Neural progenitor cell (in vitro differentiated cells): ENCODE data around the gene LHX4. TPM values are rescaled to one million over a fixed set of nuclear protein-coding genes. Genes with fewer than 3 reads are reported as not detected.

Experiments
- DNase-seq: peaks from one replicate; pipeline ENCODE4 v3.0.0-alpha.2; 2016; ENCODE audit warnings: low spot score
- H2AFZ ChIP-seq: fragments of 200-600 bp; sonication (generic); replicated peaks from 2 replicates; pipeline ENCODE4 v1.6.1; 2016; ENCODE audit warnings: antibody characterized with exemption
- H3F3A ChIP-seq: fragments of 200-600 bp; sonication (generic); 2 replicates; pipeline ENCODE4 v1.6.1; 2016; ENCODE audit warnings: antibody characterized with exemption, low read depth
- H3K27ac ChIP-seq: fragments of 200-600 bp; sonication (generic); 2 replicates; pipeline ENCODE4 v1.5.1; 2016; ENCODE audit warnings: mild to moderate bottlenecking
- H3K27me3 ChIP-seq: fragments of 200-600 bp; sonication (generic); 2 replicates; pipeline ENCODE4 v1.6.1; 2016; ENCODE audit warnings: mild to moderate bottlenecking, moderate library complexity
- H3K36me3 ChIP-seq: fragments of 200-600 bp; sonication (generic); 2 replicates; pipeline ENCODE4 v1.5.1; 2016
- H3K4me1 ChIP-seq: fragments of 200-600 bp; sonication (generic); 2 replicates; pipeline ENCODE4 v1.6.1; 2016; ENCODE audit warnings: mixed run types
- H3K4me2 ChIP-seq: fragments of 200-600 bp; sonication (generic); 2 replicates; pipeline ENCODE4 v1.6.1; 2016
- H3K4me3 ChIP-seq: fragments of 200-600 bp; sonication (generic); 2 replicates; pipeline ENCODE4 v1.5.1; 2016
- H3K79me2 ChIP-seq: fragments of 200-600 bp; sonication (generic); 2 replicates; pipeline ENCODE4 v1.6.1; 2016; ENCODE audit warnings: low read depth
- H3K9ac ChIP-seq: fragments of 200-600 bp; sonication (generic); 2 replicates; pipeline ENCODE4 v1.6.1; 2016
- H3K9me3 ChIP-seq: fragments of 200-600 bp; sonication (generic); 2 replicates; pipeline ENCODE4 v1.5.1; 2016; ENCODE audit warnings: low read depth
- H4K20me1 ChIP-seq: fragments of 200-600 bp; sonication (generic); 2 replicates; pipeline ENCODE4 v1.6.1; 2016; ENCODE audit warnings: low read depth
- H3K27ac Mint-ChIP-seq: 3 replicates; pipeline ENCODE4 v1.8.0; 2021; ENCODE audit warnings: mixed read lengths
- H3K27me3 Mint-ChIP-seq: 2 replicates; pipeline ENCODE4 v1.8.0; 2022; ENCODE audit warnings: low read depth, mild to moderate bottlenecking, inconsistent platforms, moderate library complexity, mixed read lengths; ENCODE audit not compliant: insufficient read depth
- H3K36me3 Mint-ChIP-seq: 3 replicates; pipeline ENCODE4 v1.8.0; 2021; ENCODE audit warnings: mixed read lengths
- H3K4me1 Mint-ChIP-seq: 3 replicates; pipeline ENCODE4 v1.8.0; 2021; ENCODE audit warnings: mixed read lengths
- H3K4me3 Mint-ChIP-seq: 3 replicates; pipeline ENCODE4 v1.8.0; 2021; ENCODE audit warnings: mild to moderate bottlenecking, moderate library complexity, mixed read lengths
- H3K9me3 Mint-ChIP-seq: 3 replicates; pipeline ENCODE4 v1.8.0; 2020; ENCODE audit warnings: mixed read lengths
- CTCF ChIP-seq: fragments of 200-600 bp; sonication (generic); IDR thresholded peaks from 2 replicates; pipeline ENCODE4 v1.5.1; 2017; ENCODE audit warnings: antibody characterized with exemption, mild to moderate bottlenecking
- EZH2 ChIP-seq: fragments of 200-600 bp; sonication (generic); IDR thresholded peaks from 2 replicates; pipeline ENCODE4 v1.6.1; 2017; ENCODE audit warnings: antibody characterized with exemption, mild to moderate bottlenecking, moderate library complexity
- EZH2phosphoT487 ChIP-seq: fragments of 200-600 bp; sonication (generic); IDR thresholded peaks from 2 replicates; pipeline ENCODE4 v1.6.1; 2017; ENCODE audit warnings: antibody characterized with exemption
- total RNA-seq: library from RNA; depleted of rRNA; stranded (reverse); fragments of >200 nt; gene quantifications from 2 replicates; pipeline ENCODE4 v1.2.3, GENCODE V29; 2015; ENCODE audit warnings: low replicate concordance

LHX4 gene
- total RNA-seq, 1 donor from 2014 or later = not detected

- Mint-ChIP-seq H3K4me3 (no peak overlapping the region), H3K27me3 (no peaks in the 10 kb centered on the region), H3K4me1 (no peaks in the 10 kb centered on the region), H3K9me3 (peaks cover 8% of the 10 kb centered on the region), H3K27ac (no peak overlapping the region), H3K36me3 (peaks cover 13% of the 10 kb centered on the region)
- Histone ChIP-seq H3K9me3 (no peaks in the 10 kb centered on the region), H3K27me3 (no peaks in the 10 kb centered on the region), H4K20me1 (no peaks in the 10 kb centered on the region), H3K4me2 (no peak overlapping the region), H3F3A (peaks cover 5% of the 10 kb centered on the region), H2AFZ (no peak overlapping the region), H3K4me1 (no peaks in the 10 kb centered on the region), H3K9ac (no peak overlapping the region), H3K36me3 (no peaks in the 10 kb centered on the region), H3K79me2 (no peaks in the 10 kb centered on the region), H3K4me3 (no peak overlapping the region), H3K27ac (no peak overlapping the region)
- TF ChIP-seq EZH2 = no peak
- no peak for TF ChIP-seq EZH2phosphoT487
- no peak for TF ChIP-seq CTCF
- no peak for DNase-seq
These were observed 58.1 kb downstream of the LHX4 start for GRCh38 chr1:180287988-180288705.

- Histone ChIP-seq H3K27me3 (no peaks in the 10 kb centered on the region), H3K79me2 (no peaks in the 10 kb centered on the region), H3K9ac (no peak overlapping the region), H3K27ac (no peak overlapping the region), H3K4me3 (no peak overlapping the region), H3K9me3 (no peaks in the 10 kb centered on the region), H2AFZ (no peak overlapping the region), H4K20me1 (no peaks in the 10 kb centered on the region), H3F3A (peaks cover 5% of the 10 kb centered on the region), H3K4me1 (no peaks in the 10 kb centered on the region), H3K4me2 (no peak overlapping the region), H3K36me3 (no peaks in the 10 kb centered on the region)
- Mint-ChIP-seq H3K27me3 (no peaks in the 10 kb centered on the region), H3K9me3 (peaks cover 8% of the 10 kb centered on the region), H3K4me1 (no peaks in the 10 kb centered on the region), H3K4me3 (no peak overlapping the region), H3K36me3 (peaks cover 10% of the 10 kb centered on the region), H3K27ac (no peak overlapping the region)
- no peak for DNase-seq
- no peak for TF ChIP-seq EZH2phosphoT487
These were observed 58.9 kb downstream of the LHX4 start for GRCh38 chr1:180288940-180289339.

GRCh38 chr1:180290265-180291001, 60.4 kb downstream of the LHX4 start:
- H3K4me3 Mint-ChIP-seq = no peak overlapping the region
- H3F3A ChIP-seq = peaks cover 5% of the 10 kb centered on the region
- no peak overlapping the region for H3K27ac ChIP-seq
- no peak overlapping the region for H2AFZ ChIP-seq
- no peak overlapping the region for H3K9ac ChIP-seq
- no peak overlapping the region for H3K4me2 ChIP-seq
- no peaks in the 10 kb centered on the region for H3K9me3 ChIP-seq
- H3K4me3 ChIP-seq = no peak overlapping the region
- H3K36me3 ChIP-seq = no peaks in the 10 kb centered on the region
- H3K27me3 ChIP-seq = no peaks in the 10 kb centered on the region
- no peaks in the 10 kb centered on the region for H3K4me1 Mint-ChIP-seq
- peaks cover 10% of the 10 kb centered on the region for H3K36me3 Mint-ChIP-seq
- H3K27me3 Mint-ChIP-seq = peaks cover 3% of the 10 kb centered on the region
- no peak for TF ChIP-seq EZH2
- TF ChIP-seq EZH2phosphoT487 = no peak
- TF ChIP-seq CTCF = no peak
- no peaks in the 10 kb centered on the region for H3K79me2 ChIP-seq
- H3K4me1 ChIP-seq = no peaks in the 10 kb centered on the region
- no peaks in the 10 kb centered on the region for H4K20me1 ChIP-seq
- H3K27ac Mint-ChIP-seq = no peak overlapping the region
- H3K9me3 Mint-ChIP-seq = peaks cover 8% of the 10 kb centered on the region
- no peak for DNase-seq

GRCh38 chr1:180291004-180291403, 60.9 kb downstream of the LHX4 start:
- no peak overlapping the region for H3K4me3 Mint-ChIP-seq
- no peak for TF ChIP-seq EZH2
- TF ChIP-seq EZH2phosphoT487 = no peak
- TF ChIP-seq CTCF = no peak

More at GRCh38 chr1:180291004-180291403, 60.9 kb downstream of the LHX4 start:
- DNase-seq = no peak
- Histone ChIP-seq H3K4me1 (no peaks in the 10 kb centered on the region), H4K20me1 (no peaks in the 10 kb centered on the region), H3K36me3 (no peaks in the 10 kb centered on the region), H3F3A (peaks cover 5% of the 10 kb centered on the region), H3K9me3 (no peaks in the 10 kb centered on the region), H3K27me3 (no peaks in the 10 kb centered on the region), H3K4me3 (no peak overlapping the region), H3K79me2 (no peaks in the 10 kb centered on the region), H2AFZ (no peak overlapping the region), H3K4me2 (no peak overlapping the region), H3K9ac (no peak overlapping the region), H3K27ac (no peak overlapping the region)
- H3K9me3 Mint-ChIP-seq = peaks cover 8% of the 10 kb centered on the region
- H3K27ac Mint-ChIP-seq = no peak overlapping the region
- no peaks in the 10 kb centered on the region for H3K4me1 Mint-ChIP-seq
- peaks cover 3% of the 10 kb centered on the region for H3K27me3 Mint-ChIP-seq
- H3K36me3 Mint-ChIP-seq = peaks cover 9% of the 10 kb centered on the region
